ENCODE results near the gene RASSF3. TPM values are rescaled to one million over a fixed set of nuclear protein-coding genes. Genes with fewer than 3 reads are reported as not detected.
A peak's percentile ranks its signal among the peaks of the same experiment; 100 is the strongest.

RASSF3 gene
- total and polyA plus RNA-seq, 7 donors = 34.7 to 348 (median 143) TPM

- peaks cover 0 to 26% (median 7%) of the 10 kb centered on the region in 4 donors for H3K36me3 ChIP-seq
- 20 to 57% methylated on average over 1 of the region's 1 CpG for WGBS, 2 donors
These were observed 85.9 kb downstream of the RASSF3 start for GRCh38 chr12:64696080-64696741.

GRCh38 chr12:64699504-64700115 lies 89.3 kb downstream of the RASSF3 start:
- Histone ChIP-seq H3K4me1 (peaks cover 0 to 35% (median 28%) of the 10 kb centered on the region in 4 donors), H3K27ac (no peak overlapping the region), H3K4me3 (no peak overlapping the region), H3K27me3 (no peaks in the 10 kb centered on the region), H3K9me3 (no peaks in the 10 kb centered on the region), H3K36me3 (peaks cover 0 to 26% (median 7%) of the 10 kb centered on the region in 4 donors)
- 92 to 94% methylated on average over 12 of the region's 12 CpGs for WGBS, 2 donors
- no peak for DNase-seq
- intact Hi-C loops (cut with DNase I) = loop anchor here (5.0 to 10.0 kb wide), 2 partner anchors 247 to 295 kb away; partner anchors contain the start of genes TBK1 and XPOT
- TF ChIP-seq EP300 (IDR thresholded peaks at IDR 0.05) (no peak), POLR2AphosphoS5 (IDR thresholded peaks at IDR 0.05) (no peak), POLR2A (IDR thresholded peaks at IDR 0.05) (no peak), CTCF (IDR thresholded peaks at IDR 0.05) (no peak)

More at GRCh38 chr12:64696080-64696741, 85.9 kb downstream of the RASSF3 start:
- Histone ChIP-seq H3K27ac (peak overlapping the region; percentile 52 to 92 (median 76)), H3K27me3 (no peaks in the 10 kb centered on the region), H3K4me3 (no peak overlapping the region), H3K4me1 (peaks cover 0 to 55% (median 46%) of the 10 kb centered on the region in 4 donors), H3K9me3 (no peaks in the 10 kb centered on the region)
- no peak for TF ChIP-seq POLR2A (IDR thresholded peaks at IDR 0.05)
- peak in 3 of 4 experiments; percentile 13 to 31 (median 15) for TF ChIP-seq CTCF (IDR thresholded peaks at IDR 0.05)
- no peak for TF ChIP-seq POLR2AphosphoS5 (IDR thresholded peaks at IDR 0.05)
- intact Hi-C loops (cut with DNase I) = loop anchor here (5.0 to 10.0 kb wide), 2 partner anchors 244 to 291 kb away; partner anchors contain the start of genes TBK1 and XPOT
- DNase-seq = no peak

GRCh38 chr12:64700532-64700931 lies 90.2 kb downstream of the RASSF3 start:
- WGBS, 2 donors = 80 to 96% methylated on average over 1 of the region's 1 CpG
- Histone ChIP-seq H3K27me3 (no peaks in the 10 kb centered on the region), H3K4me3 (no peak overlapping the region), H3K9me3 (no peaks in the 10 kb centered on the region), H3K36me3 (peaks cover 0 to 17% (median 2%) of the 10 kb centered on the region in 4 donors), H3K4me1 (peaks cover 0 to 26% (median 18%) of the 10 kb centered on the region in 4 donors), H3K27ac (peak overlapping the region in 2 of 4 donors; percentile 5 to 12)
- TF ChIP-seq POLR2A (IDR thresholded peaks at IDR 0.05) = no peak
- TF ChIP-seq EP300 (IDR thresholded peaks at IDR 0.05) = no peak
- no peak for TF ChIP-seq POLR2AphosphoS5 (IDR thresholded peaks at IDR 0.05)
- TF ChIP-seq CTCF (IDR thresholded peaks at IDR 0.05) = no peak
- no peak for DNase-seq
- intact Hi-C loops (cut with DNase I) = no loop called here

GRCh38 chr12:64701283-64701682 lies 91.0 kb downstream of the RASSF3 start:
- H3K27ac ChIP-seq = peak overlapping the region in 2 of 4 donors; percentile 5 to 12
- DNase-seq = no peak

More at GRCh38 chr12:64701283-64701682, 91.0 kb downstream of the RASSF3 start:
- no peak for TF ChIP-seq EP300 (IDR thresholded peaks at IDR 0.05)
- TF ChIP-seq CTCF (IDR thresholded peaks at IDR 0.05) = no peak
- no peak for TF ChIP-seq POLR2A (IDR thresholded peaks at IDR 0.05)
- no peak for TF ChIP-seq POLR2AphosphoS5 (IDR thresholded peaks at IDR 0.05)
- Histone ChIP-seq H3K36me3 (peaks cover 0 to 16% (median 0%) of the 10 kb centered on the region in 4 donors), H3K27me3 (no peaks in the 10 kb centered on the region), H3K4me1 (peaks cover 0 to 20% (median 12%) of the 10 kb centered on the region in 4 donors), H3K4me3 (no peak overlapping the region), H3K9me3 (no peaks in the 10 kb centered on the region)
- WGBS, 2 donors = 50 to 75% methylated on average over 5 of the region's 5 CpGs
- intact Hi-C loops (cut with DNase I) = no loop called here

Data from sigmoid colon (tissue), 7 donors.